Adrenal gland (tissue), 5 donors: ENCODE data around the gene PPP2R3C.
"Not testable (repeated sequence)": the region's sequence is repeated elsewhere in the genome, so short reads cannot be mapped to it uniquely, and the experiment has no call there.

Experiments used
- POLR2A ChIP-seq, 2 donors: fragments of 450-650 bp; IDR thresholded peaks; one replicate each; pipeline ENCODE4 v1.6.1; 2017; ENCODE audit warnings: antibody characterized with exemption in 2 of 2, mild to moderate bottlenecking in 2 of 2, moderate library complexity in 1 of 2
- TF ChIP-seq, protein P1 (sequence below), 6 experiments: fragments of 450-650 bp in 4 of 6; fragments of 200-600 bp in 2 of 6; sonication (generic) in 1 of 6; IDR thresholded peaks; 1 replicate in 5 of 6; 2 replicates in 1 of 6; pipeline versions ENCODE4 v1.5.1 to v1.8.0; 2016 to 2021; ENCODE audit warnings: antibody characterized with exemption in 6 of 6, mild to moderate bottlenecking in 2 of 6, moderate library complexity in 1 of 6
- donor health status: DM: no; HTN: no; CAD: no.

DNA sequence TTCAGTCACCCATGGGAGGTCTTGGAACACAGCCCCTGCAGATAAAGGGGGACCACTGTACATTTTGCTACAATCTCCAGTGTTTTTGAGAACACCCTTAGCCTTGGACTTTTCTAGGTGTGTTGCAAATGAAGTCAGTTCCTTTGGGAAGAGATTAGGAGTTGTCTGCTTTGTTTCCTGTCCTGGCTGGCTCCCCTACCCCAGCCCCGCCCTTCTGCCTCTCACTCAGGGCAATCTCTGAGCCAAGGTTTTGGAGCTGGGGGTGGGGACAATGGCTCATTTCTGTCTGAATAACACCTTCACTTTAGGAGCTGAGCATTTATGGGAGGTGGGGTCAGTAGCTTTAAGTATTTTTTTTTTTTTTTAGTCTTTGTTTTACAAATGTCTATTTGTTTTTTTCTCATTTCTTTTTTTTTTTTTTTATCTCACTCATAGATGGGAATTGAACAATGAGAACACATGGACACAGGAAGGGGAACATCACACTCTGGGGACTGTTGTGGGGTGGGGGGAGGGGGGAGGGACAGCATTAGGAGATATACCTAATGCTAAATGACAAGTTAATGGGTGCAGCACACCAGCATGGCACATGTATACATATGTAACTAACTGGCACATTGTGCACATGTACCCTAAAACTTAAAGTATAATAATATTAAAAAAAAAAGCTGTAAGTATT is 60.5 kb downstream of the PPP2R3C start:
- TF ChIP-seq POLR2A (IDR thresholded peaks at IDR 0.05), result not testable (repeated sequence)
- TF ChIP-seq, protein P1, sequence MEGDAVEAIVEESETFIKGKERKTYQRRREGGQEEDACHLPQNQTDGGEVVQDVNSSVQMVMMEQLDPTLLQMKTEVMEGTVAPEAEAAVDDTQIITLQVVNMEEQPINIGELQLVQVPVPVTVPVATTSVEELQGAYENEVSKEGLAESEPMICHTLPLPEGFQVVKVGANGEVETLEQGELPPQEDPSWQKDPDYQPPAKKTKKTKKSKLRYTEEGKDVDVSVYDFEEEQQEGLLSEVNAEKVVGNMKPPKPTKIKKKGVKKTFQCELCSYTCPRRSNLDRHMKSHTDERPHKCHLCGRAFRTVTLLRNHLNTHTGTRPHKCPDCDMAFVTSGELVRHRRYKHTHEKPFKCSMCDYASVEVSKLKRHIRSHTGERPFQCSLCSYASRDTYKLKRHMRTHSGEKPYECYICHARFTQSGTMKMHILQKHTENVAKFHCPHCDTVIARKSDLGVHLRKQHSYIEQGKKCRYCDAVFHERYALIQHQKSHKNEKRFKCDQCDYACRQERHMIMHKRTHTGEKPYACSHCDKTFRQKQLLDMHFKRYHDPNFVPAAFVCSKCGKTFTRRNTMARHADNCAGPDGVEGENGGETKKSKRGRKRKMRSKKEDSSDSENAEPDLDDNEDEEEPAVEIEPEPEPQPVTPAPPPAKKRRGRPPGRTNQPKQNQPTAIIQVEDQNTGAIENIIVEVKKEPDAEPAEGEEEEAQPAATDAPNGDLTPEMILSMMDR (IDR thresholded peaks at IDR 0.05), result not testable (repeated sequence)
